Measurements from ENCODE around the gene PDCD1.
"Not testable (repeated sequence)": the region's sequence is repeated elsewhere in the genome, so short reads cannot be mapped to it uniquely, and the experiment has no call there.

PDCD1 gene

DNA sequence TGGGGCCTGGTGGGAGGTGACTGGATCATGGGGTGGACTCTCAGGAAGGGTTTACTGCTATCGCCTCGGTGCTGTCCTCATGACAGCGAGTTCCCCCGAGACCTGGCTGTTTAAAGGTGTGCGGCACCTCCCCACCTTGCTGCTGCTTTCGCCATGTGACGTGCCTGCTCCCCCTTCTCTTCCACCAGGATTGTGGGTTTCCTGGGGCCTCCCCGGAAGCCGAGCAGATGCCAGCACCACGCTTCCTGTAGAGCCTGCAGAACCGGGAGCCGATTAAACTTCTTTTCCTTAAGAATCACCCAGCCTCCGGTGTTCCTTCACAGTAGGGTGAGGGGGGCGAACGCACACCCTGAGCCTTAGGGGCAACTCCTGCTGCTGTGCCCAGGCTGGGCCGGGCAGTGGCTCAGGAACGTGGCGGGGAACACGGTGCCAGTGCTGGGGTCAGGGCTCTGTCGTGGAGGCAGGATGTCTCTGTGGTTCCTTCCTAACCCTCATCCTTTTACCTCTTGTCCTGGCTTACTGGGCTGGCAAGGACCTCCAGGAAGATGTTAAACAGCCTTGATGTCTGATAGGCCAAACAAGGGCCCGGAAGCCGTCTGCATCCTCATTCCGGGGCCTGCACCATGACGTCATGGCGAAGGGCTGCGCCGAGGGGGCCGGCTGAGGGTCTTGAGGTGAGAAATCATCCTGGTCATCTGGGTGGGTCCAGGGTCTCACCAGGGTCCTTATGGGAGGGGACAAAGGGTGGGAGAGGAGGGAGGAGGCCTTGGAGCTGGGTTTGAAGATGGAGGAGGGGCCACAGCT, 37.0 kb downstream of the PDCD1 start:
- Histone ChIP-seq H3K4me2 (ENCODE audit: low read length) (no peak overlapping the region), H3K4me3 (ENCODE audit: low read length) (no peak overlapping the region)
- no peak for TF ChIP-seq CTCF (IDR thresholded peaks at IDR 0.05; ENCODE audit: low read depth, low read length, poor library complexity, severe bottlenecking)
- TF ChIP-seq EZH2phosphoT487 (IDR thresholded peaks at IDR 0.05; ENCODE audit: borderline replicate concordance, low read length): no peak

GRCh38 chr2:241820625-241821384, 37.9 kb downstream of the PDCD1 start:
- Histone ChIP-seq H3F3A (ENCODE audit: control insufficient read depth, insufficient read depth) (peaks cover 7% of the 10 kb centered on the region), H3K4me3 (ENCODE audit: low read length) (no peak overlapping the region), H3K27me3 (ENCODE audit: control insufficient read depth, low read length) (no peaks in the 10 kb centered on the region), H3K36me3 (ENCODE audit: control insufficient read depth, low read length) (no peaks in the 10 kb centered on the region), H3K4me2 (ENCODE audit: low read length) (no peak overlapping the region), H3K27ac (ENCODE audit: low read depth, low read length) (no peak overlapping the region), H4K20me1 (ENCODE audit: control insufficient read depth, insufficient read depth, low read depth, low read length) (no peaks in the 10 kb centered on the region), H3K9me3 (ENCODE audit: control insufficient read depth, insufficient read depth, low read length) (peaks cover 8% of the 10 kb centered on the region; the same call in 1 of the 2 replicates), H3K9me2 (replicated peaks; ENCODE audit: control insufficient read depth, low read length) (no peaks in the 10 kb centered on the region), H3K79me2 (ENCODE audit: control insufficient read depth, low read length) (no peaks in the 10 kb centered on the region), H3K4me1 (ENCODE audit: control insufficient read depth, low read length) (peaks cover 10% of the 10 kb centered on the region)
- TF ChIP-seq CTCF (IDR thresholded peaks at IDR 0.05; ENCODE audit: low read depth, low read length, poor library complexity, severe bottlenecking) (no peak), EZH2phosphoT487 (IDR thresholded peaks at IDR 0.05; ENCODE audit: borderline replicate concordance, low read length) (no peak)

More for the DNA sequence above, 37.0 kb downstream of the PDCD1 start:
- H3K9me2 ChIP-seq (replicated peaks; ENCODE audit: control insufficient read depth, low read length): no peaks in the 10 kb centered on the region
- no peaks in the 10 kb centered on the region for H3K27me3 ChIP-seq (ENCODE audit: control insufficient read depth, low read length)
- no peak overlapping the region for H3K27ac ChIP-seq (ENCODE audit: low read depth, low read length)
- H4K20me1 ChIP-seq (ENCODE audit: control insufficient read depth, insufficient read depth, low read depth, low read length): no peaks in the 10 kb centered on the region
- H3K36me3 ChIP-seq (ENCODE audit: control insufficient read depth, low read length): no peaks in the 10 kb centered on the region
- H3F3A ChIP-seq (ENCODE audit: control insufficient read depth, insufficient read depth): peaks cover 7% of the 10 kb centered on the region
- H3K9me3 ChIP-seq (ENCODE audit: control insufficient read depth, insufficient read depth, low read length): peaks cover 8% of the 10 kb centered on the region; the same call in 1 of the 2 replicates
- no peaks in the 10 kb centered on the region for H3K79me2 ChIP-seq (ENCODE audit: control insufficient read depth, low read length)
- peaks cover 10% of the 10 kb centered on the region for H3K4me1 ChIP-seq (ENCODE audit: control insufficient read depth, low read length)

GRCh38 chr2:241819947-241820624, 38.6 kb downstream of the PDCD1 start:
- not testable (repeated sequence) for H3K9me3 ChIP-seq (ENCODE audit: control insufficient read depth, insufficient read depth, low read length); H3K4me2 ChIP-seq (ENCODE audit: low read length); H3K27me3 ChIP-seq (ENCODE audit: control insufficient read depth, low read length); H3K36me3 ChIP-seq (ENCODE audit: control insufficient read depth, low read length); H4K20me1 ChIP-seq (ENCODE audit: control insufficient read depth, insufficient read depth, low read depth, low read length); H3K79me2 ChIP-seq (ENCODE audit: control insufficient read depth, low read length); H3K4me3 ChIP-seq (ENCODE audit: low read length); H3F3A ChIP-seq (ENCODE audit: control insufficient read depth, insufficient read depth); H3K9me2 ChIP-seq (replicated peaks; ENCODE audit: control insufficient read depth, low read length); H3K4me1 ChIP-seq (ENCODE audit: control insufficient read depth, low read length); H3K27ac ChIP-seq (ENCODE audit: low read depth, low read length)
